Esophagus (tissue), 2 donors: Measurements from ENCODE around the gene LZTS3. TPM values are rescaled to one million over a fixed set of nuclear protein-coding genes. Genes with fewer than 3 reads are reported as not detected.
A peak's percentile ranks its signal among the peaks of the same experiment; 100 is the strongest.

Source experiments
- H3K27ac ChIP-seq, 2 donors: one replicate each; pipeline ENCODE4 v1.5.1; 2013; ENCODE audit warnings: low read depth in 2 of 2, mild to moderate bottlenecking in 2 of 2, inconsistent platforms in 1 of 2, low read length in 1 of 2, moderate library complexity in 1 of 2
- H3K27me3 ChIP-seq, 2 donors: one replicate each; pipeline ENCODE4 v1.6.1; 2013; ENCODE audit warnings: low read length in 2 of 2, control low read depth in 1 of 2, mild to moderate bottlenecking in 1 of 2; ENCODE audit not compliant: insufficient read depth in 2 of 2, control insufficient read depth in 1 of 2
- H3K36me3 ChIP-seq, 2 donors: one replicate each; pipeline ENCODE4 v1.6.1; 2013; ENCODE audit warnings: low read length in 1 of 2; ENCODE audit not compliant: control insufficient read depth in 2 of 2, insufficient read depth in 2 of 2
- H3K4me1 ChIP-seq, 2 donors: one replicate each; pipeline ENCODE4 v1.6.1; 2013; ENCODE audit warnings: low read length in 1 of 2; ENCODE audit not compliant: control insufficient read depth in 2 of 2, insufficient read depth in 2 of 2
- H3K4me3 ChIP-seq, 2 donors: one replicate each; pipeline ENCODE4 v1.5.1; 2013; ENCODE audit warnings: low read length in 2 of 2, mild to moderate bottlenecking in 2 of 2, low read depth in 1 of 2, moderate library complexity in 1 of 2
- H3K9me3 ChIP-seq, 2 donors: one replicate each; pipeline ENCODE4 v1.6.1; 2013; ENCODE audit warnings: mild to moderate bottlenecking in 2 of 2, low read depth in 1 of 2, low read length in 1 of 2, moderate library complexity in 1 of 2; ENCODE audit not compliant: control insufficient read depth in 2 of 2, insufficient read depth in 1 of 2
- WGBS, 2 donors: extraction: QIAGEN DNeasy Blood & Tissue Kit; methylation state at CpG; one replicate each; pipeline ENCODE4 v1.1.7; 2013; 5-methylcytosine and 5-hydroxymethylcytosine counted together
- polyA plus RNA-seq, 2 donors: library from polyadenylated mRNA; stranded (reverse); fragments of 200-250 nt; gene quantifications; one replicate each; pipeline ENCODE4 v1.2.3, GENCODE V29; 2013
- donor health status: healthy with polysubstance abuse.
- donor health status: Bipolar disorder and iron deficiency.

LZTS3 gene
- polyA plus RNA-seq, 2 donors = 1.8 TPM

DNA sequence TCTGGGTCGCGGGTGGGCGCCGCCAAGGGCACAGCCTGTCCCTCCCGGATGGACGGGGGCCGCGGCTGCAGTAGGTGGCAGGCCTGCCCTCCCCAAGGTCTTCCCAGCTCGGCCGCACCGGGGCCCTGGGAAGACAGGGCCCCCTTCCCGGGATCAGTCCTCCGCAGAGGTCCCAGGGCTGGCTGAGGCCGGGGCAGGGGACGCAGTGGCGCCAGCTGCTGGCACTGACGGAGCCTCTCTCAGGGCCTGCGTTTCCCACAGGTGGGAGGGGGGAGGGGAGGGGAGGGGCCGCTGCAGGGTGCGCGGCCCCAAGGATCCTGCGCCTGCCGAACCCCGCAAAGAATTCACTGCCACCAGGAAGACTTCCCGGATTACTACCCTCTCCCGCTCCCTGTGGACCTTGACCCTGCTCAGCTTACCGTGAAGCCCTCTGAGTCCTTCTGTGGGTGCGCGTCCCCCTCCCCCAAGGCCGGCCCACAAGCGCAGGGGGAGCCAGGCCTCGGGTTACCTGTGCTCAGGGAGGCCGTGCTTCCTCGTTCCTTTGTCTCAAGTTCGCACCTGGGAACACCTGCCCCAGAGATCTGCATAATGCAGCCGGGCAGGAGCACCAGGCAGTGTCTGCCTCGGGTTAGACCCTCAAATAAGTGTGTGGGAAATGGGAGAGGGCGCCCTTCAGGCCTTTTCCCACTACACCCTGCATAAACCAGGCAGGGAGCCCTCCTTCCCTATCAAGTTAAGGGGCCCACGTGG, 5.1 kb downstream of the LZTS3 start:
- Histone ChIP-seq H3K4me3 (peak overlapping the region in 1 of 2 donors; percentile 10), H3K27ac (no peak overlapping the region), H3K36me3 (no peaks in the 10 kb centered on the region), H3K9me3 (no peaks in the 10 kb centered on the region), H3K27me3 (peaks cover 0 to 3% of the 10 kb centered on the region in 2 donors), H3K4me1 (peaks cover 0 to 15% of the 10 kb centered on the region in 2 donors)
- WGBS, 2 donors = 28 to 33% methylated on average over 25 to 39 of the region's 39 CpGs

DNA sequence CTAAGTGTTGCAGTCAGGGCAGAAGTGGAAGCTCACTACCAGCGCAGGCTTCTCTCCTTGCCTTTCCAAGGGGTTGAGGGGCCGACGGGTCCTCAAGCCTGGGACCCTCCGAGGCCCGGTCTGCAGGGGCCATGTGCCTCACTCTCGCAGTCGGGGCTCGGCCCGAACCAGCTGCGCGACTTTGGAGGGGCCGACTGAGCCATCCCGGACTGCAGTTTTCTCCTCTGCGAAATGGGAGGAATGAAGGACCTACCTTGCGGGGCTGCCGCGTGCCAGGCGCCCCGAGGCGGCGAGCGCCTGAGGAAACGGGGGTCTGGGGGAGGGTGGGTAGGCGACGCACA, 5.6 kb downstream of the LZTS3 start:
- 46 to 49% methylated on average over 25 of the region's 25 CpGs for WGBS, 2 donors
- H3K27ac ChIP-seq = no peak overlapping the region
- peaks cover 0 to 3% of the 10 kb centered on the region in 2 donors for H3K27me3 ChIP-seq
- peak overlapping the region in 1 of 2 donors; percentile 10 for H3K4me3 ChIP-seq
- no peaks in the 10 kb centered on the region for H3K36me3 ChIP-seq
- H3K4me1 ChIP-seq = peaks cover 0 to 13% of the 10 kb centered on the region in 2 donors
- H3K9me3 ChIP-seq = no peaks in the 10 kb centered on the region

DNA sequence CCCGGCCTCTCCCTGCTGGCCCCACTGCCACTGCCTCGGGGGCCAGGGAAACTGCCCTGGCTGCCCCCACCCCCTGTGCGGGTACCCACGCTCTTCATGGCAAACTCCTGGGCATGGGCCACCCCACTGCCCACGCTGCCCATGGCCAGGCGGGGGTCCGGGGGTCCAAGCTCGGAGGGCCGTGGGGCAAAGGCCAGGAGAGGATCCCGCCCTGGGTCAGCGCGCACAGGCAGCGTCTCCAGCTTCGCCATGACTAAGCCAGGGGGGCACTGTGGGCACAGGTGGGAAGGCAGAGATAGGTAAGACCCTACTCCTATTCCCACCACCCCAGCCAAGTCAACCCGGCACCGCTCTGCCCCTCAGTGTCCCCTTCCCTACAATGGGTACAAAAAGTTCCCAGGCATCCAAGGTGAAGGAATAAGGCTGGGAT, 6.4 kb downstream of the LZTS3 start:
- no peak overlapping the region for H3K27ac ChIP-seq
- no peaks in the 10 kb centered on the region for H3K9me3 ChIP-seq
- no peaks in the 10 kb centered on the region for H3K36me3 ChIP-seq
- no peak overlapping the region for H3K4me3 ChIP-seq
- WGBS, 2 donors = 91 to 93% methylated on average over 16 of the region's 16 CpGs
- peaks cover 0 to 11% of the 10 kb centered on the region in 2 donors for H3K4me1 ChIP-seq
- peaks cover 0 to 3% of the 10 kb centered on the region in 2 donors for H3K27me3 ChIP-seq

DNA sequence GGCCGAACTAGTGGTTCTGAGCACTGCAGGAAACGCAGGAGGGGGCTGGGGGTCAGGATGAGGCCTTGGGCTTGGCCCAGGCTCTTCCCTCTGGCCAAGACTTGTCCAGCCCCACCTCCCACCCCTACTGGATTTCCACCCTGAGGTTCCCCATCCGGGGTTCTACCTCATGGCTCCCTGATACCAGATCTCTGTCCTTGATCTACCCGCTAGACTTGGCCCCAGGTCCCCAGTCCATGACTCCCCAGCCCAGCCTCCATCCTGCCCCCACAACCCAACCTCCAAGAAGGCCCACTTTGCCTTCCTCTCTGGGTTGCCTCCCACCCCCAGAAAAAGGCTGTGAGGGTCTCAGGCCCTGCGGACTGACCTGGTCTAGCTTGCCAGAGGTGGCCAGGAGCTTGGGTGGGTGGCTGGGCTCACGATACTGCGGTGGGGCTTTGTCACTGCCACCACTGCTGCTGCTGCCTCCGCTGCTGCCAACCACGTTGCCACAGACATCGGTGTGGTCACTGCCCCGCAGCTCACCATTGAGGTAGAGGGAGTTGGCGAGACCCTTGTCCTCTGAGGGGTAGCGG, 6.9 kb downstream of the LZTS3 start:
- Histone ChIP-seq H3K27me3 (peaks cover 0 to 3% of the 10 kb centered on the region in 2 donors), H3K36me3 (no peaks in the 10 kb centered on the region), H3K4me3 (no peak overlapping the region), H3K27ac (no peak overlapping the region), H3K4me1 (peaks cover 0 to 9% of the 10 kb centered on the region in 2 donors), H3K9me3 (no peaks in the 10 kb centered on the region)
- WGBS, 2 donors = 86 to 92% methylated on average over 13 of the region's 13 CpGs

DNA sequence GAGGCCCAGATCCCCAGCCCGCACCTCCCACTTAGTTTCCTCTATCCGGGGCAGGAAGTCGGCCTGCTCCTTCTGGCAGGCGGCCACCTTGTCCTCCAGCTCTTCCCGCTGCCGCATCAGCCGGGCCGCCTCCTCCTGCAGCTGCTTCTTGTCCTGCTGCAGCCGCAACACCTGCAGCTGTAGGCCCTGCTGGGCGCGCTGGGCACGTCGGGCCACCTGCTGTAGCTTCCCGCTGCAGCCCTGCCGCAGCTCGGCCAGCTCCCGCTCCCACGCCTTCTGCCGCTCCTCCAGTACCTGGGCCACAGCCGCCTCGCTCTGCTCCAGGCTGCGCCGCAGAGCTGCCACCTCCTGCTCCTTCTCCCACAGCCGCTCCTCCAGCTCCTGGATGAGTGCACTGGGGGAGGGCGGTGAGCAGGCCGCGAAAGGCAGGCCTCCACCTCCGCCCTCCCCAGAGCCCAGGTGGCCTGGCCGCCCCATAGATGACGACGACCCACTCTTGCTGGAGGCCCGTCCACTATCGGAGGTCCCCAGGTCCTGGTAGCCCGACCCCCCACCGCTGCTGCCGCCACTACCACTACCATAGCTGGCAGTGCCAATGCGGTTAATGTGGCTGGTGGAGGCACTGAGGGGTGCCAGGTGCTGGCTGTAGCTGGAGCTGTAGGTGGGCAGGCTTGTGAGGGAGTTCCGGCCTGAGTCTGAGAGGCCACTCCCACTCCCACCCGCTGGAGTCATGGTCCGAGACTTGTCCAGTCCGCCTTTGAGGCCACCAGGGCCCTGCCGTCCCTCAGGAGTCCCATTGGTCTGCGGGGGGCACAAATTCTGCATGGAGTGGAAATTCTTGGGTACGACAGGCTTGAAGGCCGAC, 7.6 kb downstream of the LZTS3 start:
- Histone ChIP-seq H3K27ac (no peak overlapping the region), H3K4me1 (peaks cover 0 to 9% of the 10 kb centered on the region in 2 donors), H3K27me3 (peaks cover 0 to 3% of the 10 kb centered on the region in 2 donors), H3K36me3 (no peaks in the 10 kb centered on the region), H3K4me3 (no peak overlapping the region), H3K9me3 (no peaks in the 10 kb centered on the region)
- WGBS, 2 donors = 69 to 76% methylated on average over 39 to 45 of the region's 45 CpGs

DNA sequence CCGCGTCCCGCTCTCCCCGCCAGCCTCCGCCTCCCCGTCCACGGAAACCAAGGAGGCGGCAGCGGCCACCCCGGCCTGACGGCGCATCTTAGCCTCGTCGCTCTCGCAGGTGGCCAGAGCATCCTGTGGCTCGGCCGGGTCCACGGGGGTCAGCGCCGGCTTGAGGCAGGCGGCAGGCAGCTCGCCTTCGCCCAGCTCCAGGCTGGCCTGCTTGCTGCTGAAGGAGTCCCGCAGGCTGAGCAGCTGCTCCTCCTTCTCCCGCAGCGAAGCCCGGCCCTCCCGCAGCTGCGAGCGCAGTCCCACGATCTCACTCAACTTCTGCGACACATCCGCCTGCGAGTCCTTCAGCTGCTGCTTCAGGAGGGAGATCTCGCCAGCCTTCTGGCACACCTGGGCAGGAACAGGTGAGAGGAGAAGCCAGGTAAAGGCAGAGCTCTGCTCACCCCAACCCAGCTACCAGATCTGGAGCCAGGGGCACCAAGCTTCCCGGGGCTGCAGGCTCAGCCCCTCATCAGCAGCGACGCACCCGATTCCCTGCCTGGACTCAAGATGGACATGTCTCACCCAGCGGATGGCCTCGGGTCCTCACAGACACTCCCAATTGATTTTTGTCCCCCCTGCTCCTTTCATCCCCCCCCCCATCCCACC, 8.5 kb downstream of the LZTS3 start:
- Histone ChIP-seq H3K4me3 (no peak overlapping the region), H3K27ac (no peak overlapping the region), H3K9me3 (no peaks in the 10 kb centered on the region), H3K27me3 (peaks cover 0 to 3% of the 10 kb centered on the region in 2 donors), H3K4me1 (peaks cover 0 to 9% of the 10 kb centered on the region in 2 donors), H3K36me3 (no peaks in the 10 kb centered on the region)
- WGBS, 2 donors = 83 to 87% methylated on average over 37 to 41 of the region's 41 CpGs

DNA sequence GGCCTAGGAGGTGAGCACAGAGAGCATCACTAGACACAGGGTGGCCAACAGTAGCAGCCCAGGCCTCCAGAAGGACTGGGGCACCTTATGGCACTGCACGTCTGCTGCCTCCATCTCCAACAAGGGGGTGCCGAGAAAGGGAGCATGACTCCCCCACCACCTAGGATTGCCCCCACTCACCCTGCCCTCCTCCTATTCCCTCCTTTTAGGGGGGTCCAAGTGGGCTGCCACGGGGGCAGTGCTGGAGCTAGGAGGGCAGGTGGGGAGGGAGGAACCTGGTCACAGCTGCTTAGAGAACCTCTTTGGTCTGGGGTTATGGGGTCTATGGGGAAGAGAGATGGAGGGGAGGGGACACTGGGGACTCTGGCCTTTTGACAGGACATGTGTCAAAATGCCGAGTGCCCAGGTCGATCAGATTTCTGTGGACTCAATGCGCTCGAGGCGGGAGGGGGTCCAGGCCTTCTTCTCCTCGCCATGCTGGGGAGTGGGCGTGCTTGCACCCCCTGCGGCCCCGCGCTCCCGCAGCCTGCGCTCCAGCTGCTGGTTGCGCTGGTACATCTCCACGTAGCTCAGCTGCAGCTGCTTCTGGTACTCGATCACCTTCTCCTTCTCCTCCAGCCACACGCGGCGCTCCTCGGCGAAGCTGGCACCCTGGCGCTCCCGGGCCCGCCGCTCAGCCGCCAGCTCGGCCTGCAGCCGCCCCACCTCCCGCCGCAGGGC, 9.1 kb downstream of the LZTS3 start:
- no peaks in the 10 kb centered on the region for H3K9me3 ChIP-seq
- no peak overlapping the region for H3K4me3 ChIP-seq
- 79 to 89% methylated on average over 24 to 32 of the region's 32 CpGs for WGBS, 2 donors
- H3K36me3 ChIP-seq = no peaks in the 10 kb centered on the region
- peaks cover 0 to 9% of the 10 kb centered on the region in 2 donors for H3K4me1 ChIP-seq
- H3K27me3 ChIP-seq = peaks cover 0 to 3% of the 10 kb centered on the region in 2 donors
- H3K27ac ChIP-seq = no peak overlapping the region

DNA sequence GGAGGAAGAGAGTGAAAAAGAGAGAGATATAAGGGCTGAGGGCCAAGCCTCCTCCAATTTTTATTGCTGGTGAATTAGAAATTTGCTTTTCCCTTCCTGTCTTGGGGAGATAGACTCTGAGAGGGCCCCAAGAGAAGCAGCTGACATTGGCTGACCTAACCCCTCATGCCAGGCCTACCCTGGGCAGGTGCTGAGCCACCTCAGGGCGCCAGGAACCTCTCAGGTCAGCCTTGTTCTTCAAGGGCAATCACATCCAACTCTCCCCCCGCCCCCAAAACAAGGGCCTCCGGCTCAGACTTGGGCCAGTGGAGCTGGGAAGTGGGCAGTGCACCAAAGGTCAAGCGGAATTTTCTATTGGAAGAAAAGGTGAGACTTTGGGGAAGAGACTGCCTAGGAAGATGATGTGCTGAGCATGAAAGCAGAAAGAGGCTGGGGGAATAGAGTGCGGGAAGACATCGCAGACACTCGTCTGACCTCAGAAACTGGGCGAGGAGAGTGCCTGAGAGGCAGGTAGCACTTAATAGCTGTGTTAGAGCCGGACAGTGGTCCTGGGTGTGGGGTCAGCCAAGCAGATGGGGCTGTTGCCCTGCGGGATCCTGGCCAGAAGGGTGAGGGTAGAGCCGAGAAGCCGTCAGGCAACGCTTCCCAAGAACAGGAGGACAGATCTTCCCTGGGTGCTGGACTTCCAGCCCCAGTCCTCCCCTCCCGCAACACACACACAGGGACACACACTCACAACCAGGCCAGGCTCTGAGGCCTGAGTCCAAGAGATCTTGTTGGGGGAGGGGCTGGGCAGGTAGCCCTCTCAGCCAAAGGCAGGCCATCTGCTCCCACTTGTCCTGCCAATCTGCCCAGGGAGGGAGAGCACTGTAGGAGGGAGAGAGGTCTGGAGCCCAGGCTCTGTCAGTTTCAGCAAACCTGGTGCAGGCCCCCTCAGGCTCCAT, 10.0 kb downstream of the LZTS3 start:
- Histone ChIP-seq H3K27me3 (peaks cover 0 to 3% of the 10 kb centered on the region in 2 donors), H3K9me3 (no peaks in the 10 kb centered on the region), H3K27ac (no peak overlapping the region), H3K4me3 (no peak overlapping the region), H3K36me3 (no peaks in the 10 kb centered on the region), H3K4me1 (peaks cover 0 to 9% of the 10 kb centered on the region in 2 donors)
- WGBS, 2 donors = 89 to 90% methylated on average over 14 of the region's 14 CpGs
